GM12874 (cell line): ENCODE results near the gene MAPKAP1.

Source experiments
- CTCF ChIP-seq: IDR thresholded peaks from 2 replicates; pipeline ENCODE4 v1.5.1; 2011; ENCODE audit warnings: low read depth, mild to moderate bottlenecking, control low read depth, low read length, moderate library complexity; ENCODE audit not compliant: insufficient read depth

MAPKAP1 gene

GRCh38 chr9:125706651-125707471 lies at the start of gene MAPKAP1:
MAPKAP1 (minus strand) TSS chr9:125707208; CDS start chr9:125672574, 34,634 bp downstream.
- no peak for TF ChIP-seq CTCF

GRCh38 chr9:125756518-125756917 lies 49.5 kb upstream of the MAPKAP1 start:
- no peak for TF ChIP-seq CTCF

- no peak for TF ChIP-seq CTCF
Observed at GRCh38 chr9:125755340-125755739, 48.3 kb upstream of the MAPKAP1 start.

GRCh38 chr9:125754096-125754495 lies 47.1 kb upstream of the MAPKAP1 start:
- TF ChIP-seq CTCF, result no peak

GRCh38 chr9:125752070-125752628 lies 45.1 kb upstream of the MAPKAP1 start:
- no peak for TF ChIP-seq CTCF

- TF ChIP-seq CTCF, result no peak
Observed at GRCh38 chr9:125750627-125751011, 43.6 kb upstream of the MAPKAP1 start.

- no peak for TF ChIP-seq CTCF
Observed at GRCh38 chr9:125749951-125750626, 43.1 kb upstream of the MAPKAP1 start.
